CD8-positive, alpha-beta memory T cell (primary cell): ENCODE measurements around the gene HNRNPL. TPM values are rescaled to one million over a fixed set of nuclear protein-coding genes. Genes with fewer than 3 reads are reported as not detected.
"Not testable (repeated sequence)": the region's sequence is repeated elsewhere in the genome, so short reads cannot be mapped to it uniquely, and the experiment has no call there.

Experiments used
- CTCF ChIA-PET: fragments of 350-600 bp; sonication (Branson Sonifier 250); formaldehyde crosslinking; loops from one replicate; lab custom pipeline; 2021; ENCODE audit warnings: antibody characterized with exemption; lab: Charles Lee
- POLR2A ChIA-PET: fragments of 350-600 bp; sonication (Branson Sonifier 250); formaldehyde crosslinking; loops from one replicate; lab custom pipeline; 2021; ENCODE audit warnings: antibody characterized with exemption; lab: Charles Lee
- DNase-seq, 5 donors: peaks; one replicate each; pipeline versions ENCODE4 v3.0.0 to v3.0.0-alpha.2; 2020 to 2022; ENCODE audit warnings: mixed read lengths in 1 of 5
- H3K27ac ChIP-seq: one replicate; pipeline ENCODE4 v1.7.0; 2013; ENCODE audit warnings: low read depth, mild to moderate bottlenecking, low read length, moderate library complexity
- H3K27me3 ChIP-seq: 2 replicates; pipeline ENCODE4 v1.7.0; 2013; ENCODE audit warnings: low read length, mild to moderate bottlenecking; ENCODE audit not compliant: insufficient read depth, poor library complexity, severe bottlenecking
- H3K36me3 ChIP-seq: 2 replicates; pipeline ENCODE4 v1.7.0; 2013; ENCODE audit warnings: mild to moderate bottlenecking, low read length, moderate library complexity; ENCODE audit not compliant: insufficient read depth
- H3K4me1 ChIP-seq: 2 replicates; pipeline ENCODE4 v1.7.0; 2013; ENCODE audit warnings: mild to moderate bottlenecking, low read length, moderate library complexity; ENCODE audit not compliant: insufficient read depth
- H3K4me3 ChIP-seq: 2 replicates; pipeline ENCODE4 v1.7.0; 2013; ENCODE audit warnings: mild to moderate bottlenecking, low read length
- H3K9me3 ChIP-seq: 2 replicates; pipeline ENCODE4 v1.7.0; 2013; ENCODE audit warnings: mild to moderate bottlenecking, low read length
- H3K27ac Mint-ChIP-seq, 8 donors: one replicate each; pipeline ENCODE4 v1.8.0; 2020 to 2021; ENCODE audit warnings: mixed read lengths in 8 of 8, mild to moderate bottlenecking in 6 of 8, inconsistent platforms in 3 of 8, moderate library complexity in 3 of 8
- H3K27me3 Mint-ChIP-seq, 2 donors: one replicate each; pipeline ENCODE4 v1.8.0; 2020 to 2021; ENCODE audit warnings: mixed read lengths in 2 of 2, mild to moderate bottlenecking in 1 of 2, moderate library complexity in 1 of 2
- H3K36me3 Mint-ChIP-seq, 3 donors: one replicate each; pipeline ENCODE4 v1.8.0; 2020 to 2021; ENCODE audit warnings: mixed read lengths in 3 of 3, inconsistent platforms in 1 of 3, mild to moderate bottlenecking in 1 of 3
- H3K4me1 Mint-ChIP-seq, 3 donors: one replicate each; pipeline ENCODE4 v1.8.0; 2020 to 2021; ENCODE audit warnings: mixed read lengths in 3 of 3, inconsistent platforms in 1 of 3, mild to moderate bottlenecking in 1 of 3
- H3K4me3 Mint-ChIP-seq, 7 donors: one replicate each; pipeline ENCODE4 v1.8.0; 2020 to 2021; ENCODE audit warnings: mixed read lengths in 7 of 7, mild to moderate bottlenecking in 6 of 7, moderate library complexity in 4 of 7, inconsistent platforms in 2 of 7
- H3K9me3 Mint-ChIP-seq, 5 donors: one replicate each; pipeline ENCODE4 v1.8.0; 2020 to 2022; ENCODE audit warnings: mixed read lengths in 5 of 5, mild to moderate bottlenecking in 3 of 5, moderate library complexity in 2 of 5, inconsistent platforms in 1 of 5
- polyA plus RNA-seq: library from polyadenylated mRNA; unstranded; fragments of 300-500 nt; fragmentation: Illumina TruSeq; gene quantifications from one replicate; pipeline ENCODE4 v1.2.3, GENCODE V29; 2021
- total RNA-seq, 2 experiments: library from RNA; stranded (reverse); gene quantifications; one replicate each; pipeline ENCODE4 v1.2.3, GENCODE V29; 2021

HNRNPL gene
- total and polyA plus RNA-seq, 3 experiments from 2014 or later: 73.4 to 679 (median 656) TPM

GRCh38 chr19:38889803-38890202 is 40.0 kb upstream of the HNRNPL start:
- peaks cover 0 to 8% (median 4%) of the 10 kb centered on the region in 3 donors for H3K4me1 Mint-ChIP-seq
- Histone ChIP-seq H3K4me1 (peaks cover 6% of the 10 kb centered on the region), H3K27me3 (no peaks in the 10 kb centered on the region), H3K9me3 (no peaks in the 10 kb centered on the region), H3K27ac (no peak overlapping the region), H3K4me3 (no peak overlapping the region), H3K36me3 (peaks cover 11% of the 10 kb centered on the region)
- no peaks in the 10 kb centered on the region for H3K9me3 Mint-ChIP-seq
- no peak for DNase-seq
- POLR2A ChIA-PET: no interaction called here
- CTCF ChIA-PET: interaction anchor here (1.4 to 5.4 kb wide), 2 partner anchors 13 to 40 kb away, joined by 4 to 30 read pairs; partner anchors contain the start of genes MRPS12, RINL and SARS2
- H3K36me3 Mint-ChIP-seq: peaks cover 0 to 46% (median 11%) of the 10 kb centered on the region in 3 donors
- H3K4me3 Mint-ChIP-seq: no peak overlapping the region
- no peaks in the 10 kb centered on the region for H3K27me3 Mint-ChIP-seq
- H3K27ac Mint-ChIP-seq: peak overlapping the region in 2 of 8 donors; percentile 43 to 54

- ChIA-PET POLR2A (no interaction called here), CTCF (interaction anchor here (1.4 to 5.4 kb wide), 3 partner anchors 12 to 120 kb away, joined by 4 to 30 read pairs (median 8); partner anchors contain the start of genes MRPS12, RINL and SARS2)
- H3K4me1 Mint-ChIP-seq: peaks cover 0 to 5% (median 2%) of the 10 kb centered on the region in 3 donors
- Histone ChIP-seq H3K9me3 (no peaks in the 10 kb centered on the region), H3K36me3 (peaks cover 11% of the 10 kb centered on the region), H3K27ac (no peak overlapping the region), H3K4me3 (no peak overlapping the region), H3K27me3 (no peaks in the 10 kb centered on the region), H3K4me1 (peaks cover 6% of the 10 kb centered on the region)
- peaks cover 0 to 46% (median 8%) of the 10 kb centered on the region in 3 donors for H3K36me3 Mint-ChIP-seq
- H3K27ac Mint-ChIP-seq: peak overlapping the region in 2 of 8 donors; percentile 42 to 67
- H3K27me3 Mint-ChIP-seq: no peaks in the 10 kb centered on the region
- DNase-seq: no peak
- no peaks in the 10 kb centered on the region for H3K9me3 Mint-ChIP-seq
- H3K4me3 Mint-ChIP-seq: no peak overlapping the region
Measured at GRCh38 chr19:38888876-38889275, 39.1 kb upstream of the HNRNPL start.

GRCh38 chr19:38884691-38885090 is 34.9 kb upstream of the HNRNPL start:
- H3K27me3 Mint-ChIP-seq, H3K9me3 ChIP-seq, H3K9me3 Mint-ChIP-seq, DNase-seq, H3K4me3 ChIP-seq, H3K27ac ChIP-seq, H3K4me3 Mint-ChIP-seq, POLR2A ChIA-PET, H3K27me3 ChIP-seq: not testable (repeated sequence)
- Mint-ChIP-seq H3K27ac (peak overlapping the region in 4 of 8 donors; percentile 8 to 47 (median 32)), H3K4me1 (peaks cover 2 to 15% (median 4%) of the 10 kb centered on the region in 3 donors), H3K36me3 (peaks cover 0 to 46% (median 4%) of the 10 kb centered on the region in 3 donors)
- CTCF ChIA-PET: interaction anchor here (1.3 kb wide), 1 partner anchor 15 kb away, joined by 3 read pairs; no protein-coding TSS in a partner anchor
- H3K4me1 ChIP-seq: peaks cover 20% of the 10 kb centered on the region
- peaks cover 11% of the 10 kb centered on the region for H3K36me3 ChIP-seq

- no peak for DNase-seq
- Histone ChIP-seq H3K9me3 (no peaks in the 10 kb centered on the region), H3K36me3 (peaks cover 3% of the 10 kb centered on the region), H3K4me1 (peaks cover 34% of the 10 kb centered on the region), H3K27me3 (no peaks in the 10 kb centered on the region), H3K27ac (no peak overlapping the region), H3K4me3 (no peak overlapping the region)
- H3K9me3 Mint-ChIP-seq: no peaks in the 10 kb centered on the region
- peak overlapping the region in 3 of 8 donors; percentile 34 to 77 (median 68) for H3K27ac Mint-ChIP-seq
- H3K4me3 Mint-ChIP-seq: peak overlapping the region in 1 of 7 donors; percentile 10
- H3K4me1 Mint-ChIP-seq: peaks cover 10 to 24% (median 12%) of the 10 kb centered on the region in 3 donors
- POLR2A ChIA-PET: no interaction called here
- H3K36me3 Mint-ChIP-seq: peaks cover 0 to 33% (median 0%) of the 10 kb centered on the region in 3 donors
- CTCF ChIA-PET: interaction anchor here (1.1 kb wide), 1 partner anchor 47 kb away, joined by 4 read pairs; the partner anchor contains the start of genes MRPS12 and SARS2
- no peaks in the 10 kb centered on the region for H3K27me3 Mint-ChIP-seq
Measured at GRCh38 chr19:38883286-38883685, 33.5 kb upstream of the HNRNPL start.

GRCh38 chr19:38880882-38881609 is 31.3 kb upstream of the HNRNPL start:
- no peaks in the 10 kb centered on the region for H3K9me3 ChIP-seq
- Mint-ChIP-seq H3K9me3 (no peaks in the 10 kb centered on the region), H3K4me1 (peaks cover 21 to 40% (median 28%) of the 10 kb centered on the region in 3 donors), H3K36me3 (peaks cover 0 to 36% (median 0%) of the 10 kb centered on the region in 3 donors), H3K4me3 (peak overlapping the region in 2 of 7 donors; percentile 1 to 24), H3K27me3 (no peaks in the 10 kb centered on the region), H3K27ac (peak overlapping the region; percentile 19 to 95 (median 78))
- H3K36me3 ChIP-seq: no peaks in the 10 kb centered on the region
- CTCF ChIA-PET: interaction anchor here (2.0 kb wide), 1 partner anchor 49 kb away, joined by 7 read pairs; the partner anchor contains the start of genes MRPS12 and SARS2
- no peak overlapping the region for H3K4me3 ChIP-seq
- peaks cover 41% of the 10 kb centered on the region for H3K4me1 ChIP-seq
- POLR2A ChIA-PET: no interaction called here
- DNase-seq: no peak
- H3K27me3 ChIP-seq: no peaks in the 10 kb centered on the region
- no peak overlapping the region for H3K27ac ChIP-seq

- Histone ChIP-seq H3K27ac (no peak overlapping the region), H3K9me3 (no peaks in the 10 kb centered on the region), H3K4me3 (no peak overlapping the region), H3K36me3 (no peaks in the 10 kb centered on the region), H3K4me1 (peaks cover 41% of the 10 kb centered on the region), H3K27me3 (no peaks in the 10 kb centered on the region)
- ChIA-PET CTCF (interaction anchor here (2.0 to 2.3 kb wide), 2 partner anchors 32 to 50 kb away, joined by 7 to 10 read pairs; partner anchors contain the start of genes HNRNPL, MRPS12 and SARS2), POLR2A (interaction anchor here (1.3 kb wide), 1 partner anchor 31 kb away, joined by 5 read pairs; no protein-coding TSS in a partner anchor)
- Mint-ChIP-seq H3K36me3 (peaks cover 0 to 39% (median 0%) of the 10 kb centered on the region in 3 donors), H3K4me1 (peaks cover 21 to 41% (median 32%) of the 10 kb centered on the region in 3 donors), H3K27me3 (no peaks in the 10 kb centered on the region), H3K4me3 (peak overlapping the region in 3 of 7 donors; percentile 29 to 51 (median 35)), H3K27ac (peak overlapping the region in 7 of 8 donors; percentile 70 to 99 (median 80)), H3K9me3 (no peaks in the 10 kb centered on the region)
- no peak for DNase-seq
Measured at GRCh38 chr19:38880076-38880881, 30.5 kb upstream of the HNRNPL start.

GRCh38 chr19:38879400-38879751 is 29.6 kb upstream of the HNRNPL start:
- Mint-ChIP-seq H3K36me3 (peaks cover 0 to 42% (median 0%) of the 10 kb centered on the region in 3 donors), H3K4me3 (peak overlapping the region in 1 of 7 donors; percentile 35), H3K4me1 (peaks cover 21 to 41% (median 32%) of the 10 kb centered on the region in 3 donors), H3K9me3 (no peaks in the 10 kb centered on the region), H3K27ac (peak overlapping the region in 6 of 8 donors; percentile 96 to 99 (median 98)), H3K27me3 (no peaks in the 10 kb centered on the region)
- Histone ChIP-seq H3K27ac (peak overlapping the region; percentile 92), H3K4me1 (peaks cover 41% of the 10 kb centered on the region), H3K36me3 (no peaks in the 10 kb centered on the region), H3K27me3 (no peaks in the 10 kb centered on the region), H3K9me3 (no peaks in the 10 kb centered on the region), H3K4me3 (peak overlapping the region; percentile 83)
- ChIA-PET POLR2A (interaction anchor here (0.5 to 3.1 kb wide), 4 partner anchors 21 to 352 kb away, joined by 4 to 17 read pairs (median 5); partner anchors contain the start of gene NFKBIB), CTCF (interaction anchor here (1.4 to 5.0 kb wide), 6 partner anchors 9 to 51 kb away, joined by 4 to 30 read pairs (median 8); partner anchors contain the start of genes HNRNPL, MRPS12 and SARS2)
- DNase-seq: no peak
